Spleen (tissue), 7 donors: ENCODE measurements around the gene DYNLT1.
"Not testable (repeated sequence)": the region's sequence is repeated elsewhere in the genome, so short reads cannot be mapped to it uniquely, and the experiment has no call there.

Experiments
- CTCF ChIP-seq, 11 experiments: fragments of 200-600 bp in 7 of 11; fragments of 450-650 bp in 4 of 11; sonication (generic) in 4 of 11; IDR thresholded peaks in 8 of 11; conservative IDR thresholded peaks in 3 of 11; 1 replicate in 7 of 11; 2 replicates in 4 of 11; pipeline versions ENCODE4 v1.4.0 to v1.8.0; 2016 to 2021; ENCODE audit warnings: antibody characterized with exemption in 11 of 11, inconsistent platforms in 4 of 11, mild to moderate bottlenecking in 1 of 11
- POLR2A ChIP-seq, 3 donors: fragments of 450-650 bp; IDR thresholded peaks; one replicate each; pipeline ENCODE4 v1.5.1; 2017; ENCODE audit warnings: antibody characterized with exemption in 3 of 3, mild to moderate bottlenecking in 1 of 3
- donor health status: DM: no; HTN: no; CAD: no; lungs with moderate emphysema.
- donor health status: DM: no; HTN: no; CAD: no.
- donor health status: DM: no; HTN: no; CAD: no.

GRCh38 chr6:158672119-158672518, 27.6 kb upstream of the DYNLT1 start:
- TF ChIP-seq CTCF (IDR thresholded peaks at IDR 0.05 in 8 of 11, conservative IDR thresholded peaks at IDR 0.05 in 3 of 11); POLR2A (IDR thresholded peaks at IDR 0.05): not testable (repeated sequence)
